ENCODE measurements around the gene STEAP2. TPM values are rescaled to one million over a fixed set of nuclear protein-coding genes. Genes with fewer than 3 reads are reported as not detected.
"Not testable (repeated sequence)": the region's sequence is repeated elsewhere in the genome, so short reads cannot be mapped to it uniquely, and the experiment has no call there.

The STEAP2 gene
- total RNA-seq, 1 donor, result 9.8 TPM

GRCh38 chr7:90178679-90179278 lies 32.8 kb upstream of the STEAP2 start:
- Histone ChIP-seq H3K4me1 (ENCODE audit: insufficient read depth, low read length) (peaks cover 37% of the 10 kb centered on the region), H3K79me2 (ENCODE audit: insufficient read depth, low read length) (no peaks in the 10 kb centered on the region), H3K9me3 (ENCODE audit: low read depth, low read length) (peaks cover 2% of the 10 kb centered on the region), H2AFZ (ENCODE audit: low read length) (peak overlapping the region; percentile 78), H3K4me2 (ENCODE audit: insufficient read depth, low read length) (peak overlapping the region; percentile 73), H3K36me3 (ENCODE audit: insufficient read depth, low read length) (no peaks in the 10 kb centered on the region), H3K4me3 (ENCODE audit: insufficient read depth, low read length) (peak overlapping the region; percentile 39), H4K20me1 (ENCODE audit: insufficient read depth, low read length) (no peaks in the 10 kb centered on the region), H3K27me3 (ENCODE audit: insufficient read depth, low read length) (no peaks in the 10 kb centered on the region), H3K27ac (ENCODE audit: low read depth, low read length) (peak overlapping the region; percentile 78)
- no peak for TF ChIP-seq CTCF (IDR thresholded peaks at IDR 0.05; ENCODE audit: extremely low read depth, low read depth, low read length)
- DNase-seq (ENCODE audit: insufficient read length, low spot score, missing footprints), result peak; percentile 77

GRCh38 chr7:90180011-90180585 lies 31.4 kb upstream of the STEAP2 start:
- peaks cover 2% of the 10 kb centered on the region for H3K9me3 ChIP-seq (ENCODE audit: low read depth, low read length)
- H3K4me3 ChIP-seq (ENCODE audit: insufficient read depth, low read length), result no peak overlapping the region
- peak overlapping the region; percentile 78 for H3K27ac ChIP-seq (ENCODE audit: low read depth, low read length)
- H3K27me3 ChIP-seq (ENCODE audit: insufficient read depth, low read length), result no peaks in the 10 kb centered on the region
- H4K20me1 ChIP-seq (ENCODE audit: insufficient read depth, low read length), result no peaks in the 10 kb centered on the region
- no peaks in the 10 kb centered on the region for H3K79me2 ChIP-seq (ENCODE audit: insufficient read depth, low read length)
- peak overlapping the region; percentile 81 for H2AFZ ChIP-seq (ENCODE audit: low read length)
- no peak for TF ChIP-seq CTCF (IDR thresholded peaks at IDR 0.05; ENCODE audit: extremely low read depth, low read depth, low read length)
- H3K36me3 ChIP-seq (ENCODE audit: insufficient read depth, low read length), result no peaks in the 10 kb centered on the region
- peaks cover 37% of the 10 kb centered on the region for H3K4me1 ChIP-seq (ENCODE audit: insufficient read depth, low read length)
- peak; percentile 38 for DNase-seq (ENCODE audit: insufficient read length, low spot score, missing footprints)
- peak overlapping the region; percentile 73 for H3K4me2 ChIP-seq (ENCODE audit: insufficient read depth, low read length)

- Histone ChIP-seq H3K36me3 (ENCODE audit: insufficient read depth, low read length) (no peaks in the 10 kb centered on the region), H3K79me2 (ENCODE audit: insufficient read depth, low read length) (no peaks in the 10 kb centered on the region), H4K20me1 (ENCODE audit: insufficient read depth, low read length) (no peaks in the 10 kb centered on the region), H3K4me3 (ENCODE audit: insufficient read depth, low read length) (no peak overlapping the region), H3K27me3 (ENCODE audit: insufficient read depth, low read length) (no peaks in the 10 kb centered on the region), H3K27ac (ENCODE audit: low read depth, low read length) (peak overlapping the region; percentile 78), H2AFZ (ENCODE audit: low read length) (peak overlapping the region; percentile 81), H3K4me2 (ENCODE audit: insufficient read depth, low read length) (peak overlapping the region; percentile 73), H3K9me3 (ENCODE audit: low read depth, low read length) (peaks cover 2% of the 10 kb centered on the region), H3K4me1 (ENCODE audit: insufficient read depth, low read length) (peaks cover 37% of the 10 kb centered on the region)
- TF ChIP-seq CTCF (IDR thresholded peaks at IDR 0.05; ENCODE audit: extremely low read depth, low read depth, low read length), result no peak
- no peak for DNase-seq (ENCODE audit: insufficient read length, low spot score, missing footprints)
These were observed 30.9 kb upstream of the STEAP2 start for GRCh38 chr7:90180649-90181048.

- Histone ChIP-seq H3K4me3 (ENCODE audit: insufficient read depth, low read length) (no peak overlapping the region), H3K36me3 (ENCODE audit: insufficient read depth, low read length) (no peaks in the 10 kb centered on the region), H3K4me2 (ENCODE audit: insufficient read depth, low read length) (no peak overlapping the region), H3K4me1 (ENCODE audit: insufficient read depth, low read length) (peaks cover 37% of the 10 kb centered on the region), H3K9me3 (ENCODE audit: low read depth, low read length) (no peaks in the 10 kb centered on the region), H2AFZ (ENCODE audit: low read length) (no peak overlapping the region), H3K27ac (ENCODE audit: low read depth, low read length) (no peak overlapping the region), H3K79me2 (ENCODE audit: insufficient read depth, low read length) (no peaks in the 10 kb centered on the region), H4K20me1 (ENCODE audit: insufficient read depth, low read length) (no peaks in the 10 kb centered on the region), H3K27me3 (ENCODE audit: insufficient read depth, low read length) (no peaks in the 10 kb centered on the region)
- no peak for TF ChIP-seq CTCF (IDR thresholded peaks at IDR 0.05; ENCODE audit: extremely low read depth, low read depth, low read length)
- no peak for DNase-seq (ENCODE audit: insufficient read length, low spot score, missing footprints)
These were observed 30.1 kb upstream of the STEAP2 start for GRCh38 chr7:90181485-90181884.

- H3K9me3 ChIP-seq (ENCODE audit: low read depth, low read length); DNase-seq (ENCODE audit: insufficient read length, low spot score, missing footprints); H3K4me2 ChIP-seq (ENCODE audit: insufficient read depth, low read length); H3K27me3 ChIP-seq (ENCODE audit: insufficient read depth, low read length); H2AFZ ChIP-seq (ENCODE audit: low read length); H3K4me1 ChIP-seq (ENCODE audit: insufficient read depth, low read length); H3K27ac ChIP-seq (ENCODE audit: low read depth, low read length); H3K4me3 ChIP-seq (ENCODE audit: insufficient read depth, low read length); H3K79me2 ChIP-seq (ENCODE audit: insufficient read depth, low read length); H3K36me3 ChIP-seq (ENCODE audit: insufficient read depth, low read length); H4K20me1 ChIP-seq (ENCODE audit: insufficient read depth, low read length): not testable (repeated sequence)
These were observed 25.2 kb upstream of the STEAP2 start for GRCh38 chr7:90186290-90186689.

All from osteoblast (primary cell).